H1 (cell line): ENCODE data around the gene MYO9A.

Experiments used
- CTCF ChIP-seq, 3 experiments: IDR thresholded peaks; 1 replicate in 2 of 3; 2 replicates in 1 of 3; pipeline versions ENCODE4 v1.5.1 to v1.6.1; 2011; ENCODE audit warnings: low read length in 3 of 3, mild to moderate bottlenecking in 3 of 3, inconsistent platforms in 2 of 3, low read depth in 1 of 3, moderate library complexity in 1 of 3; ENCODE audit not compliant: insufficient read depth in 1 of 3; ENCODE audit errors: control extremely low read depth in 1 of 3
- EP300 ChIP-seq, 2 experiments: IDR thresholded peaks; 1 replicate in 1 of 2; 2 replicates in 1 of 2; pipeline ENCODE4 v1.6.1; 2011 to 2012; ENCODE audit warnings: low read depth in 2 of 2, low read length in 2 of 2, mild to moderate bottlenecking in 2 of 2, borderline replicate concordance in 1 of 2, inconsistent platforms in 1 of 2, moderate library complexity in 1 of 2
- EZH2 ChIP-seq: fragments of 200-600 bp; sonication (generic); IDR thresholded peaks from 2 replicates; pipeline ENCODE4 v1.7.1; 2012; ENCODE audit warnings: low read depth, mild to moderate bottlenecking, moderate library complexity, low read length, inconsistent platforms; ENCODE audit not compliant: severe bottlenecking
- HDAC2 ChIP-seq, 2 experiments: fragments of 300-600 bp in 1 of 2; sonication (generic) in 1 of 2; IDR thresholded peaks; 2 replicates each; pipeline ENCODE4 v1.6.1; 2011 to 2012; ENCODE audit warnings: low read depth in 2 of 2, low read length in 2 of 2, mild to moderate bottlenecking in 2 of 2, moderate library complexity in 2 of 2, borderline replicate concordance in 1 of 2, inconsistent platforms in 1 of 2
- MAX ChIP-seq: IDR thresholded peaks from 2 replicates; pipeline ENCODE4 v1.6.1; 2012; ENCODE audit warnings: inconsistent platforms
- NRF1 ChIP-seq: IDR thresholded peaks from 2 replicates; pipeline ENCODE4 v1.6.1; 2011; ENCODE audit warnings: mild to moderate bottlenecking, low read depth, low read length, improper control_type of control experiment

GRCh38 chr15:72147418-72147817 is 29.5 kb upstream of the MYO9A start:
- TF ChIP-seq EZH2 (no peak), HDAC2 (IDR thresholded peaks at IDR 0.05; ENCODE audit: borderline replicate concordance in 1 of 2, low read depth in 2 of 2, low read length in 2 of 2) (no peak), CTCF (IDR thresholded peaks at IDR 0.05; ENCODE audit: control extremely low read depth in 1 of 3, insufficient read depth in 1 of 3, low read depth in 1 of 3, low read length in 3 of 3) (no peak), MAX (no peak), NRF1 (no peak), EP300 (IDR thresholded peaks at IDR 0.05; ENCODE audit: borderline replicate concordance in 1 of 2, low read depth in 2 of 2, low read length in 2 of 2) (no peak)
